ENCODE data around the gene LRMDA. TPM values are rescaled to one million over a fixed set of nuclear protein-coding genes. Genes with fewer than 3 reads are reported as not detected.

The LRMDA gene
- polyA plus RNA-seq, 3 donors, result 7.2 to 20.6 (median 14.4) TPM

GRCh38 chr10:76405922-76406321, 974.5 kb downstream of the LRMDA start:
- H3K27ac ChIP-seq (ENCODE audit: low read depth, low read length), result no peak overlapping the region
- 76 to 90% (median 81%) methylated on average over 6 of the region's 6 CpGs for WGBS, 3 donors

GRCh38 chr10:76408646-76409045, 977.2 kb downstream of the LRMDA start:
- WGBS, 3 donors, result 64 to 75% (median 71%) methylated on average over 3 of the region's 3 CpGs

GRCh38 chr10:76411729-76412435, 980.5 kb downstream of the LRMDA start:
- WGBS, 3 donors, result 79 to 91% (median 86%) methylated on average over 8 of the region's 8 CpGs
- H3K27ac ChIP-seq (ENCODE audit: low read depth, low read length), result no peak overlapping the region

More at GRCh38 chr10:76408646-76409045, 977.2 kb downstream of the LRMDA start:
- H3K27ac ChIP-seq (ENCODE audit: low read depth, low read length), result no peak overlapping the region

- no peak overlapping the region for H3K27ac ChIP-seq (ENCODE audit: low read depth, low read length)
- 93 to 99% (median 95%) methylated on average over 7 of the region's 7 CpGs for WGBS, 3 donors
Measured at GRCh38 chr10:76415554-76415953, 984.1 kb downstream of the LRMDA start.

GRCh38 chr10:76416642-76417041, 985.2 kb downstream of the LRMDA start:
- H3K27ac ChIP-seq (ENCODE audit: low read depth, low read length), result no peak overlapping the region
- 85 to 98% (median 95%) methylated on average over 4 of the region's 4 CpGs for WGBS, 3 donors

GRCh38 chr10:76420725-76421124, 989.3 kb downstream of the LRMDA start:
- WGBS, 3 donors, result 26 to 95% (median 83%) methylated on average over 4 of the region's 4 CpGs
- H3K27ac ChIP-seq (ENCODE audit: low read depth, low read length), result no peak overlapping the region

- H3K27ac ChIP-seq (ENCODE audit: low read depth, low read length), result no peak overlapping the region
- 90 to 95% (median 95%) methylated on average over 4 of the region's 4 CpGs for WGBS, 3 donors
Measured at GRCh38 chr10:76422769-76423168, 991.3 kb downstream of the LRMDA start.

GRCh38 chr10:76428551-76429367, 997.3 kb downstream of the LRMDA start:
- WGBS, 3 donors, result 64 to 71% (median 69%) methylated on average over 4 of the region's 4 CpGs
- no peak overlapping the region for H3K27ac ChIP-seq (ENCODE audit: low read depth, low read length)

GRCh38 chr10:76429368-76430060, 998.1 kb downstream of the LRMDA start:
- no peak overlapping the region for H3K27ac ChIP-seq (ENCODE audit: low read depth, low read length)

GRCh38 chr10:76430061-76430645, 998.7 kb downstream of the LRMDA start:
- no peak overlapping the region for H3K27ac ChIP-seq (ENCODE audit: low read depth, low read length)
- WGBS, 3 donors, result 14 to 43% (median 37%) methylated on average over 4 of the region's 4 CpGs

More at GRCh38 chr10:76429368-76430060, 998.1 kb downstream of the LRMDA start:
- WGBS, 3 donors, result 63 to 65% (median 63%) methylated on average over 12 of the region's 12 CpGs

GRCh38 chr10:76432016-76433012, 1000.9 kb downstream of the LRMDA start:
- 76 to 90% (median 82%) methylated on average over 7 of the region's 7 CpGs for WGBS, 3 donors
- H3K27ac ChIP-seq (ENCODE audit: low read depth, low read length), result peak overlapping the region; percentile 2

GRCh38 chr10:76433161-76434005, 1002.0 kb downstream of the LRMDA start:
- WGBS, 3 donors, result 59 to 95% (median 91%) methylated on average over 8 of the region's 8 CpGs
- no peak overlapping the region for H3K27ac ChIP-seq (ENCODE audit: low read depth, low read length)

- H3K27ac ChIP-seq (ENCODE audit: low read depth, low read length), result no peak overlapping the region
Measured at GRCh38 chr10:76435157-76435556, 1003.7 kb downstream of the LRMDA start.

GRCh38 chr10:76436401-76436811, 1005.0 kb downstream of the LRMDA start:
- WGBS, 3 donors, result 76 to 81% (median 76%) methylated on average over 5 of the region's 5 CpGs
- H3K27ac ChIP-seq (ENCODE audit: low read depth, low read length), result no peak overlapping the region

More at GRCh38 chr10:76435157-76435556, 1003.7 kb downstream of the LRMDA start:
- 84 to 88% (median 85%) methylated on average over 1 of the region's 1 CpG for WGBS, 3 donors

GRCh38 chr10:76436981-76437380, 1005.6 kb downstream of the LRMDA start:
- 71 to 97% (median 81%) methylated on average over 1 of the region's 1 CpG for WGBS, 3 donors
- no peak overlapping the region for H3K27ac ChIP-seq (ENCODE audit: low read depth, low read length)

GRCh38 chr10:76440426-76440825, 1009.0 kb downstream of the LRMDA start:
- H3K27ac ChIP-seq (ENCODE audit: low read depth, low read length), result no peak overlapping the region
- WGBS, 3 donors, result 90 to 91% (median 91%) methylated on average over 5 of the region's 5 CpGs

- H3K27ac ChIP-seq (ENCODE audit: low read depth, low read length), result no peak overlapping the region
- 68 to 91% (median 90%) methylated on average over 5 of the region's 5 CpGs for WGBS, 3 donors
Measured at GRCh38 chr10:76442113-76442512, 1010.7 kb downstream of the LRMDA start.
